GM19023 (cell line): ENCODE data around the gene MYO16.
"Not testable (repeated sequence)": the region's sequence is repeated elsewhere in the genome, so short reads cannot be mapped to it uniquely, and the experiment has no call there.

Source experiments
- ATAC-seq: cut with Tn5 transposase; IDR thresholded peaks from one replicate; pipeline ENCODE4 v1.9.1; 2021; ENCODE audit warnings: mild to moderate bottlenecking, moderate library complexity; ENCODE audit not compliant: unreplicated experiment

The MYO16 gene

GRCh38 chr13:108860418-108860817 lies 231.0 kb downstream of the MYO16 start:
- no peak for ATAC-seq

- no peak for ATAC-seq
Observed at GRCh38 chr13:108877300-108877699, 247.9 kb downstream of the MYO16 start.

GRCh38 chr13:108878732-108879131 lies 249.3 kb downstream of the MYO16 start:
- ATAC-seq, result no peak

GRCh38 chr13:108889324-108889984 lies 260.0 kb downstream of the MYO16 start:
- no peak for ATAC-seq

GRCh38 chr13:108895220-108895704 lies 265.9 kb downstream of the MYO16 start:
- ATAC-seq, result no peak

- ATAC-seq, result no peak
Observed at GRCh38 chr13:108897955-108898354, 268.5 kb downstream of the MYO16 start.

- ATAC-seq, result no peak
Observed at GRCh38 chr13:108902405-108903155, 273.2 kb downstream of the MYO16 start.

GRCh38 chr13:108903613-108904012 lies 274.2 kb downstream of the MYO16 start:
- ATAC-seq, result no peak

- no peak for ATAC-seq
Observed at GRCh38 chr13:108911807-108912206, 282.4 kb downstream of the MYO16 start.

GRCh38 chr13:108913731-108914130 lies 284.3 kb downstream of the MYO16 start:
- not testable (repeated sequence) for ATAC-seq

GRCh38 chr13:108915095-108915633 lies 285.8 kb downstream of the MYO16 start:
- no peak for ATAC-seq

GRCh38 chr13:108915634-108916512 lies 286.5 kb downstream of the MYO16 start:
- peak; percentile 93 for ATAC-seq

- ATAC-seq, result no peak
Observed at GRCh38 chr13:108917581-108917980, 288.2 kb downstream of the MYO16 start.

GRCh38 chr13:108919036-108919907 lies 289.9 kb downstream of the MYO16 start:
- no peak for ATAC-seq

GRCh38 chr13:108920137-108920536 lies 290.7 kb downstream of the MYO16 start:
- ATAC-seq, result no peak

GRCh38 chr13:108921238-108921637 lies 291.8 kb downstream of the MYO16 start:
- no peak for ATAC-seq

- ATAC-seq, result no peak
Observed at GRCh38 chr13:108922108-108922507, 292.7 kb downstream of the MYO16 start.

- ATAC-seq, result no peak
Observed at GRCh38 chr13:108923386-108924047, 294.1 kb downstream of the MYO16 start.

- no peak for ATAC-seq
Observed at GRCh38 chr13:108924134-108924533, 294.7 kb downstream of the MYO16 start.

GRCh38 chr13:108924541-108924940 lies 295.1 kb downstream of the MYO16 start:
- no peak for ATAC-seq
